GM23248 (cell line): ENCODE results near the gene TLR1.

Experiments
- EZH2 ChIP-seq: fragments of 200-600 bp; sonication (generic); IDR thresholded peaks from 2 replicates; pipeline ENCODE4 v1.6.1; 2018; ENCODE audit warnings: antibody characterized with exemption, mild to moderate bottlenecking; ENCODE audit not compliant: insufficient read depth, poor library complexity, severe bottlenecking
- EZH2phosphoT487 ChIP-seq: fragments of 200-600 bp; sonication (generic); IDR thresholded peaks from 2 replicates; pipeline ENCODE4 v1.6.1; 2018; ENCODE audit warnings: antibody characterized with exemption, moderate library complexity, mild to moderate bottlenecking, low read depth; ENCODE audit not compliant: insufficient read depth

- TF ChIP-seq EZH2 (no peak), EZH2phosphoT487 (0 out of 2 replicates have a peak, but pooled peaks have one; percentile 73)
Observed at GRCh38 chr4:38837849-38838248, 33.3 kb upstream of the TLR1 start.
